Germinal center (tissue), 1 donor: ENCODE data around the gene ABHD3.
"Not testable (repeated sequence)": the region's sequence is repeated elsewhere in the genome, so short reads cannot be mapped to it uniquely, and the experiment has no call there.

ENCODE experiments used
- DNase-seq: peaks from one replicate; pipeline ENCODE4 v3.0.0; 2012; ENCODE audit warnings: mixed read lengths, low spot score

The ABHD3 gene

GRCh38 chr18:21704603-21705364 lies at the start of gene ABHD3:
TSS of gene ABHD3 (minus strand) at chr18:21704774. CDS start at chr18:21704665, 109 bp downstream.
- DNase-seq: peak; percentile 89

GRCh38 chr18:21747764-21748693 lies 43.5 kb upstream of the ABHD3 start:
- DNase-seq: no peak

- no peak for DNase-seq
Measured at GRCh38 chr18:21747268-21747667, 42.7 kb upstream of the ABHD3 start.

GRCh38 chr18:21745231-21745630 lies 40.7 kb upstream of the ABHD3 start:
- DNase-seq: no peak

GRCh38 chr18:21743166-21743832 lies 38.7 kb upstream of the ABHD3 start:
- no peak for DNase-seq

GRCh38 chr18:21742315-21742687 lies 37.7 kb upstream of the ABHD3 start:
- no peak for DNase-seq

GRCh38 chr18:21741562-21742314 lies 37.2 kb upstream of the ABHD3 start:
- peak; percentile 22 for DNase-seq

- DNase-seq: no peak
Measured at GRCh38 chr18:21741312-21741561, 36.7 kb upstream of the ABHD3 start.

- DNase-seq: peak; percentile 97
Measured at GRCh38 chr18:21740538-21741311, 36.2 kb upstream of the ABHD3 start, which contains the start of gene MIB1. TSS of gene MIB1 (plus strand) at chr18:21740792. CDS start at chr18:21741584, 792 bp downstream.

GRCh38 chr18:21739604-21740537 lies 35.3 kb upstream of the ABHD3 start:
- no peak for DNase-seq

GRCh38 chr18:21736926-21737325 lies 32.4 kb upstream of the ABHD3 start:
- not testable (repeated sequence) for DNase-seq

GRCh38 chr18:21735452-21736015 lies 31.0 kb upstream of the ABHD3 start:
- DNase-seq: no peak

GRCh38 chr18:21733011-21733410 lies 28.4 kb upstream of the ABHD3 start:
- DNase-seq: no peak

- no peak for DNase-seq
Measured at GRCh38 chr18:21727702-21728101, 23.1 kb upstream of the ABHD3 start.

- DNase-seq: no peak
Measured at GRCh38 chr18:21725201-21725600, 20.6 kb upstream of the ABHD3 start.

GRCh38 chr18:21722687-21723086 lies 18.1 kb upstream of the ABHD3 start:
- DNase-seq: no peak

- no peak for DNase-seq
Measured at GRCh38 chr18:21714474-21714873, 9.9 kb upstream of the ABHD3 start.

- DNase-seq: not testable (repeated sequence)
Measured at GRCh38 chr18:21707130-21707529, 2.6 kb upstream of the ABHD3 start.

- no peak for DNase-seq
Measured at GRCh38 chr18:21706386-21706865, 1.9 kb upstream of the ABHD3 start.
